HEK293 (cell line): Measurements from ENCODE around the gene CCDC120.
A peak's percentile ranks its signal among the peaks of the same experiment; 100 is the strongest.

ENCODE experiments used
- FEZF1 ChIP-seq: fragments of 450-650 bp; formaldehyde crosslinking; IDR thresholded peaks from 2 replicates; pipeline ENCODE4 v1.5.1; 2016; ENCODE audit warnings: missing biosample characterization, missing genetic modification characterization
- GLI2 ChIP-seq: fragments of 450-650 bp; formaldehyde crosslinking; IDR thresholded peaks from 2 replicates; pipeline ENCODE4; 2017; ENCODE audit warnings: missing biosample characterization, missing genetic modification characterization, low read depth, borderline replicate concordance
- GLIS2 ChIP-seq: fragments of 450-650 bp; formaldehyde crosslinking; IDR thresholded peaks from 2 replicates; pipeline ENCODE4 v1.5.1; 2016; ENCODE audit warnings: missing biosample characterization, missing genetic modification characterization
- KLF16 ChIP-seq: fragments of 450-650 bp; formaldehyde crosslinking; IDR thresholded peaks from 2 replicates; pipeline ENCODE4 v1.5.1; 2017; ENCODE audit warnings: missing biosample characterization, missing genetic modification characterization
- OSR2 ChIP-seq: fragments of 450-650 bp; formaldehyde crosslinking; IDR thresholded peaks from 2 replicates; pipeline ENCODE4 v1.5.1; 2016; ENCODE audit warnings: missing biosample characterization, missing genetic modification characterization
- SP3 ChIP-seq: fragments of 450-650 bp; formaldehyde crosslinking; IDR thresholded peaks from 2 replicates; pipeline ENCODE4 v1.5.1; 2016; ENCODE audit warnings: missing biosample characterization, missing genetic modification characterization
- TRIM28 ChIP-seq: IDR thresholded peaks from 2 replicates; pipeline ENCODE4 v1.6.1; 2011; ENCODE audit warnings: low read length, control low read depth, borderline replicate concordance
- YY2 ChIP-seq: fragments of 450-650 bp; formaldehyde crosslinking; IDR thresholded peaks from 2 replicates; pipeline ENCODE4 v1.5.1; 2016; ENCODE audit warnings: missing biosample characterization, missing genetic modification characterization
- ZBTB7A ChIP-seq: fragments of 450-650 bp; formaldehyde crosslinking; IDR thresholded peaks from 2 replicates; pipeline ENCODE4 v1.5.1; 2016; ENCODE audit warnings: low read depth, missing biosample characterization, missing genetic modification characterization
- ZFHX2 ChIP-seq: fragments of 450-650 bp; formaldehyde crosslinking; conservative IDR thresholded peaks from 2 replicates; pipeline ENCODE4 v1.5.1; 2016; ENCODE audit warnings: missing biosample characterization, missing genetic modification characterization
- ZNF112 ChIP-seq: fragments of 450-650 bp; formaldehyde crosslinking; IDR thresholded peaks from 2 replicates; pipeline ENCODE4 v1.5.0; 2017; ENCODE audit warnings: missing biosample characterization, missing genetic modification characterization
- ZNF114 ChIP-seq: fragments of 450-650 bp; formaldehyde crosslinking; IDR thresholded peaks from 2 replicates; pipeline ENCODE4 v1.5.0; 2017; ENCODE audit warnings: missing biosample characterization, missing genetic modification characterization
- ZNF157 ChIP-seq: fragments of 450-650 bp; formaldehyde crosslinking; IDR thresholded peaks from 2 replicates; pipeline ENCODE4 v1.5.1; 2016; ENCODE audit warnings: missing biosample characterization, missing genetic modification characterization
- ZNF174 ChIP-seq: fragments of 450-650 bp; formaldehyde crosslinking; IDR thresholded peaks from 2 replicates; pipeline ENCODE4 v1.5.0; 2017; ENCODE audit warnings: missing biosample characterization, mild to moderate bottlenecking, missing genetic modification characterization
- ZNF184 ChIP-seq: fragments of 450-650 bp; IDR thresholded peaks from 2 replicates; pipeline ENCODE4 v1.5.1; 2018; ENCODE audit warnings: missing biosample characterization, mild to moderate bottlenecking, missing genetic modification characterization
- ZNF202 ChIP-seq: fragments of 450-650 bp; formaldehyde crosslinking; IDR thresholded peaks from 2 replicates; pipeline ENCODE4 v1.5.1; 2016; ENCODE audit warnings: missing biosample characterization, missing genetic modification characterization, borderline replicate concordance
- ZNF274 ChIP-seq, 2 experiments: fragments of 200-500 bp in 1 of 2; fragments of 450-650 bp in 1 of 2; sonication (Bioruptor generic) in 1 of 2; formaldehyde crosslinking in 1 of 2; IDR thresholded peaks; 2 replicates each; pipeline versions ENCODE4 v1.5.1 to v1.6.1; 2014 to 2016; ENCODE audit warnings: borderline replicate concordance in 1 of 2, inconsistent platforms in 1 of 2, low read length in 1 of 2, missing biosample characterization in 1 of 2, missing genetic modification characterization in 1 of 2
- ZNF280C ChIP-seq: fragments of 450-650 bp; formaldehyde crosslinking; IDR thresholded peaks from 2 replicates; pipeline ENCODE4 v1.5.1; 2016; ENCODE audit warnings: missing biosample characterization, missing genetic modification characterization
- ZNF292 ChIP-seq: fragments of 450-650 bp; formaldehyde crosslinking; IDR thresholded peaks from 2 replicates; pipeline ENCODE4 v1.5.1; 2016; ENCODE audit warnings: low read depth, missing biosample characterization, missing genetic modification characterization, borderline replicate concordance
- ZNF335 ChIP-seq: fragments of 450-650 bp; formaldehyde crosslinking; conservative IDR thresholded peaks from 2 replicates; pipeline ENCODE4 v1.5.1; 2016; ENCODE audit warnings: missing biosample characterization, missing genetic modification characterization
- ZNF341 ChIP-seq: fragments of 450-650 bp; formaldehyde crosslinking; IDR thresholded peaks from 2 replicates; pipeline ENCODE4; 2016; ENCODE audit warnings: low read depth, missing biosample characterization, missing genetic modification characterization
- ZNF350 ChIP-seq: fragments of 450-650 bp; formaldehyde crosslinking; IDR thresholded peaks from 2 replicates; pipeline ENCODE4 v1.5.0; 2017; ENCODE audit warnings: missing biosample characterization, mild to moderate bottlenecking, missing genetic modification characterization
- ZNF37A ChIP-seq: fragments of 450-650 bp; IDR thresholded peaks from 2 replicates; pipeline ENCODE4 v1.5.1; 2018; ENCODE audit warnings: missing biosample characterization, missing genetic modification characterization
- ZNF488 ChIP-seq: fragments of 450-650 bp; formaldehyde crosslinking; IDR thresholded peaks from 2 replicates; pipeline ENCODE4 v1.5.1; 2016; ENCODE audit warnings: missing biosample characterization, missing genetic modification characterization
- ZNF530 ChIP-seq: fragments of 450-650 bp; formaldehyde crosslinking; IDR thresholded peaks from 2 replicates; pipeline ENCODE4 v1.5.1; 2016; ENCODE audit warnings: low read depth, missing biosample characterization, missing genetic modification characterization
- ZNF624 ChIP-seq: fragments of 450-650 bp; formaldehyde crosslinking; IDR thresholded peaks from 2 replicates; pipeline ENCODE4 v1.5.1; 2017; ENCODE audit warnings: missing biosample characterization, missing genetic modification characterization
- ZNF664 ChIP-seq: fragments of 450-650 bp; formaldehyde crosslinking; IDR thresholded peaks from 2 replicates; pipeline ENCODE4 v1.5.1; 2016; ENCODE audit warnings: missing biosample characterization, missing genetic modification characterization
- ZNF777 ChIP-seq: fragments of 450-650 bp; formaldehyde crosslinking; IDR thresholded peaks from 2 replicates; pipeline ENCODE4 v1.5.1; 2017; ENCODE audit warnings: missing biosample characterization, missing genetic modification characterization, borderline replicate concordance
- ZNF791 ChIP-seq: fragments of 450-650 bp; formaldehyde crosslinking; IDR thresholded peaks from 2 replicates; pipeline ENCODE4 v1.5.1; 2016; ENCODE audit warnings: missing biosample characterization, missing genetic modification characterization
- ZNF830 ChIP-seq: fragments of 450-650 bp; IDR thresholded peaks from 2 replicates; pipeline ENCODE4 v1.5.0; 2018; ENCODE audit warnings: missing biosample characterization, missing genetic modification characterization, low read depth, mild to moderate bottlenecking, moderate library complexity
- TF ChIP-seq, protein P1 (sequence below): fragments of 450-650 bp; formaldehyde crosslinking; IDR thresholded peaks from 2 replicates; pipeline ENCODE4 v1.5.1; 2016; ENCODE audit warnings: missing biosample characterization, missing genetic modification characterization
- TF ChIP-seq, protein P2 (sequence below): fragments of 450-650 bp; formaldehyde crosslinking; IDR thresholded peaks from 2 replicates; pipeline ENCODE4; 2016; ENCODE audit warnings: missing biosample characterization, missing genetic modification characterization
- TF ChIP-seq, protein P3 (sequence below): fragments of 450-650 bp; formaldehyde crosslinking; IDR thresholded peaks from 2 replicates; pipeline ENCODE4 v1.5.1; 2016; ENCODE audit warnings: missing biosample characterization, missing genetic modification characterization

The CCDC120 gene

DNA sequence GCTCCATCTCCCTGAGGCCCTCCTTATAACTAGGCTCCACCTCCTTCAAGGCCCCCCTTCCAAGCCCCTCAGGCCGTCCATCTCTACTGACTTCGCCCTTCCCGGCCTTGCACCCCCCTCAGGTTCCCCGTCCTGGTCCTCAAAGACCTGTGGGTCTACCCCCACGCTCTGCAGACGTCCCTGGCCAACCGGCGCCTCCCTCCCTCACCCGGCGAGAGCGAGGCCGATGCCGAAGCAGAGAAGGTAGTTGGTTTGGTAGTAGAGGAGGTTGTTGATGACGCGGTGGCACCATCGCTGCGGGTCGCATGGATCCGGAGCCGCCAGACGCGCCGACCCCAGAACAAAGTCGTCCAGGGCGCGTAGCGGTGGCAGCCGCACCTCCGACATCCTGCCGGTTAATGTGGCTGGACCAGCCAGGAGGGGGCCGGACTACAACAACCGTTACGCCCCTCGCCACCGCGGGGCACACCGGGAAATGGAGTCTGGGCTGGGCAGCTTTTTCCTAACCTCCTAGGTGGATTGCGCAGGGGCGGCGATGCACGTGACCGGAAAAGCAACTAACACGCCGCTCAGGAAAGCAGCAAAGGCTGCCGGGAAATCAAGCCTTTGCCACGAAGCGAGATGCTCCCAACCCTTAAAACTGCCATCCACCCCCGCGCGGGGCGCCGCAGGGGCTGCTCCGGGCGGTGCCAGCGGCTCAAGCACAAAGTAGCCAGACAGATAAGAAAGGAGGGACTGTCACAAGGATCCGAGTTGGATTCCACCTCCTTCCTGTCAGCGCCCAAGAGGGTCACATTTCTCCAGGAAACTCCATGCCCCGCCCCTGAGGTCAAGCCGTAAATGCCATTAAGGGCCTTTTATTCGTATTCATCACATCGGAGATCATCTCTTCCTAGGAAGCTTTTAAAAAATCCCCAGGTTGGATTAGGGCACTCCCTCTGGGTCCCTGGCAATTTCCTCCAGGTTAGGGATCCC, 15.1 kb downstream of the CCDC120 start, which contains the start of gene PRAF2 (continued):
- TF ChIP-seq, protein P1, sequence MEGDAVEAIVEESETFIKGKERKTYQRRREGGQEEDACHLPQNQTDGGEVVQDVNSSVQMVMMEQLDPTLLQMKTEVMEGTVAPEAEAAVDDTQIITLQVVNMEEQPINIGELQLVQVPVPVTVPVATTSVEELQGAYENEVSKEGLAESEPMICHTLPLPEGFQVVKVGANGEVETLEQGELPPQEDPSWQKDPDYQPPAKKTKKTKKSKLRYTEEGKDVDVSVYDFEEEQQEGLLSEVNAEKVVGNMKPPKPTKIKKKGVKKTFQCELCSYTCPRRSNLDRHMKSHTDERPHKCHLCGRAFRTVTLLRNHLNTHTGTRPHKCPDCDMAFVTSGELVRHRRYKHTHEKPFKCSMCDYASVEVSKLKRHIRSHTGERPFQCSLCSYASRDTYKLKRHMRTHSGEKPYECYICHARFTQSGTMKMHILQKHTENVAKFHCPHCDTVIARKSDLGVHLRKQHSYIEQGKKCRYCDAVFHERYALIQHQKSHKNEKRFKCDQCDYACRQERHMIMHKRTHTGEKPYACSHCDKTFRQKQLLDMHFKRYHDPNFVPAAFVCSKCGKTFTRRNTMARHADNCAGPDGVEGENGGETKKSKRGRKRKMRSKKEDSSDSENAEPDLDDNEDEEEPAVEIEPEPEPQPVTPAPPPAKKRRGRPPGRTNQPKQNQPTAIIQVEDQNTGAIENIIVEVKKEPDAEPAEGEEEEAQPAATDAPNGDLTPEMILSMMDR (tag by site-specific recombination): peak; percentile 55
- TF ChIP-seq KLF16 (tag by site-specific recombination) (0 out of 2 replicates have a peak, but pooled peaks have one; percentile 48), ZNF777 (tag by site-specific recombination) (no peak), ZNF202 (tag by site-specific recombination) (no peak), ZNF335 (tag by site-specific recombination) (peak; percentile 95), ZNF791 (tag by site-specific recombination) (no peak), ZNF341 (tag by site-specific recombination) (peak; percentile 90), ZNF350 (tag by site-specific recombination) (no peak), ZFHX2 (tag by site-specific recombination) (peak; percentile 59), YY2 (tag by site-specific recombination) (no peak), ZNF274 (IDR thresholded peaks at IDR 0.05; ENCODE audit: low read length) (no peak), ZNF274 (tag by site-specific recombination; IDR thresholded peaks at IDR 0.05; ENCODE audit: borderline replicate concordance) (no peak), ZNF157 (tag by site-specific recombination) (no peak), ZNF664 (tag by site-specific recombination) (no peak), ZNF114 (tag by site-specific recombination) (no peak), ZNF292 (no peak), TRIM28 (no peak), GLI2 (tag by site-specific recombination) (no peak), GLIS2 (peak; percentile 80), ZNF174 (tag by site-specific recombination) (no peak), FEZF1 (no peak), ZNF830 (tag by site-specific recombination) (no peak), ZNF112 (tag by site-specific recombination) (no peak), ZNF488 (tag by site-specific recombination) (no peak), ZNF530 (tag by site-specific recombination) (no peak), SP3 (tag by site-specific recombination) (peak; percentile 80; the same call in 1 of the 2 replicates), OSR2 (tag by site-specific recombination) (no peak), ZNF37A (tag by site-specific recombination) (no peak), ZNF184 (no peak), ZBTB7A (tag by site-specific recombination) (no peak), ZNF624 (tag by site-specific recombination) (no peak), ZNF280C (tag by site-specific recombination) (no peak)
- TF ChIP-seq, protein P2, sequence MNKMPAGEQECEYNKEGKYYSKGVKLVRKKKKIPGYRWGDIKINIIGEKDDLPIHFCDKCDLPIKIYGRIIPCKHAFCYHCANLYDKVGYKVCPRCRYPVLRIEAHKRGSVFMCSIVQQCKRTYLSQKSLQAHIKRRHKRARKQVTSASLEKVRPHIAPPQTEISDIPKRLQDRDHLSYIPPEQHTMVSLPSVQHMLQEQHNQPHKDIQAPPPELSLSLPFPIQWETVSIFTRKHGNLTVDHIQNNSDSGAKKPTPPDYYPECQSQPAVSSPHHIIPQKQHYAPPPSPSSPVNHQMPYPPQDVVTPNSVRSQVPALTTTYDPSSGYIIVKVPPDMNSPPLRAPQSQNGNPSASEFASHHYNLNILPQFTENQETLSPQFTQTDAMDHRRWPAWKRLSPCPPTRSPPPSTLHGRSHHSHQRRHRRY (tag by site-specific recombination): no peak
- TF ChIP-seq, protein P3, sequence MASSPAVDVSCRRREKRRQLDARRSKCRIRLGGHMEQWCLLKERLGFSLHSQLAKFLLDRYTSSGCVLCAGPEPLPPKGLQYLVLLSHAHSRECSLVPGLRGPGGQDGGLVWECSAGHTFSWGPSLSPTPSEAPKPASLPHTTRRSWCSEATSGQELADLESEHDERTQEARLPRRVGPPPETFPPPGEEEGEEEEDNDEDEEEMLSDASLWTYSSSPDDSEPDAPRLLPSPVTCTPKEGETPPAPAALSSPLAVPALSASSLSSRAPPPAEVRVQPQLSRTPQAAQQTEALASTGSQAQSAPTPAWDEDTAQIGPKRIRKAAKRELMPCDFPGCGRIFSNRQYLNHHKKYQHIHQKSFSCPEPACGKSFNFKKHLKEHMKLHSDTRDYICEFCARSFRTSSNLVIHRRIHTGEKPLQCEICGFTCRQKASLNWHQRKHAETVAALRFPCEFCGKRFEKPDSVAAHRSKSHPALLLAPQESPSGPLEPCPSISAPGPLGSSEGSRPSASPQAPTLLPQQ (tag by site-specific recombination): no peak; the same call in none of the 2 replicates
